Breast epithelium (tissue), 4 donors: Measurements from ENCODE around the gene SPACA6. TPM values are rescaled to one million over a fixed set of nuclear protein-coding genes. Genes with fewer than 3 reads are reported as not detected.
A peak's percentile ranks its signal among the peaks of the same experiment; 100 is the strongest.
"Not testable (repeated sequence)": the region's sequence is repeated elsewhere in the genome, so short reads cannot be mapped to it uniquely, and the experiment has no call there.

Source experiments
- DNase-seq, 2 donors: peaks; one replicate each; pipeline ENCODE4 v3.0.0-alpha.2; 2019; ENCODE audit warnings: low spot score in 2 of 2
- H3K27ac ChIP-seq, 2 donors: fragments of 200-600 bp; sonication (generic) in 1 of 2; one replicate each; pipeline ENCODE4 v1.5.1; 2016 to 2019; ENCODE audit warnings: mild to moderate bottlenecking in 1 of 2
- H3K27me3 ChIP-seq, 2 donors: fragments of 200-600 bp; sonication (generic) in 1 of 2; one replicate each; pipeline versions ENCODE4 v1.5.1 to v1.6.0; 2017 to 2019; ENCODE audit warnings: control low read depth in 1 of 2, mild to moderate bottlenecking in 1 of 2
- H3K36me3 ChIP-seq: fragments of 200-600 bp; one replicate; pipeline ENCODE4 v1.5.1; 2019
- H3K4me1 ChIP-seq, 2 donors: fragments of 200-600 bp; sonication (generic); one replicate each; pipeline ENCODE4 v1.5.1; 2016 to 2019; ENCODE audit warnings: control low read depth in 1 of 2
- H3K4me3 ChIP-seq, 3 donors: fragments of 200-600 bp; sonication (generic); 1 replicate in 2 of 3; 2 replicates in 1 of 3; pipeline ENCODE4 v1.5.1; 2016 to 2019; ENCODE audit warnings: mild to moderate bottlenecking in 3 of 3, moderate library complexity in 2 of 3
- H3K9me3 ChIP-seq, 2 donors: fragments of 200-600 bp; sonication (generic) in 1 of 2; one replicate each; pipeline ENCODE4 v1.5.1; 2016 to 2019; ENCODE audit warnings: control low read depth in 1 of 2
- POLR2A ChIP-seq: fragments of 450-650 bp; IDR thresholded peaks from one replicate; pipeline ENCODE4 v1.6.1; 2016; ENCODE audit warnings: antibody characterized with exemption, mild to moderate bottlenecking, moderate library complexity
- POLR2AphosphoS5 ChIP-seq, 3 donors: sonication (generic); formaldehyde crosslinking; IDR thresholded peaks; one replicate each; pipeline ENCODE4 v1.6.1; 2017; ENCODE audit warnings: antibody characterized with exemption in 3 of 3
- intact Hi-C: fragments of 100-400 bp; cut with DNase I; formaldehyde crosslinking; loops from one replicate; pipeline ENCODE4 v1.15.1; 2023; ENCODE audit warnings: low total_unique reads
- total RNA-seq, 3 donors: library from RNA; depleted of rRNA; stranded (reverse); fragments of >200 nt; gene quantifications; one replicate each; pipeline ENCODE4 v1.1.0, GENCODE V29; 2016
- TF ChIP-seq, protein P1 (sequence below), 3 donors: fragments of 450-650 bp; IDR thresholded peaks; one replicate each; pipeline ENCODE4 v1.5.1; 2016 to 2017; ENCODE audit warnings: antibody characterized with exemption in 3 of 3, mild to moderate bottlenecking in 3 of 3, moderate library complexity in 3 of 3

SPACA6 gene
- 10 to 100 TPM in 2 of 3 donors, 1 to 10 TPM in 1; 9.1 to 29.3 (median 27.2) TPM for total RNA-seq

- Histone ChIP-seq H3K27me3 (no peaks in the 10 kb centered on the region), H3K36me3 (no peaks in the 10 kb centered on the region), H3K9me3 (no peaks in the 10 kb centered on the region), H3K4me1 (peaks cover 8 to 18% of the 10 kb centered on the region in 2 donors), H3K4me3 (peak within 1 kb of the TSS; percentile 11 to 100 (median 93)), H3K27ac (peak within 1 kb of the TSS; percentile 96 to 99)
- no peak for TF ChIP-seq POLR2A
- TF ChIP-seq POLR2AphosphoS5 (IDR thresholded peaks at IDR 0.05), result no peak
- TF ChIP-seq, protein P1, sequence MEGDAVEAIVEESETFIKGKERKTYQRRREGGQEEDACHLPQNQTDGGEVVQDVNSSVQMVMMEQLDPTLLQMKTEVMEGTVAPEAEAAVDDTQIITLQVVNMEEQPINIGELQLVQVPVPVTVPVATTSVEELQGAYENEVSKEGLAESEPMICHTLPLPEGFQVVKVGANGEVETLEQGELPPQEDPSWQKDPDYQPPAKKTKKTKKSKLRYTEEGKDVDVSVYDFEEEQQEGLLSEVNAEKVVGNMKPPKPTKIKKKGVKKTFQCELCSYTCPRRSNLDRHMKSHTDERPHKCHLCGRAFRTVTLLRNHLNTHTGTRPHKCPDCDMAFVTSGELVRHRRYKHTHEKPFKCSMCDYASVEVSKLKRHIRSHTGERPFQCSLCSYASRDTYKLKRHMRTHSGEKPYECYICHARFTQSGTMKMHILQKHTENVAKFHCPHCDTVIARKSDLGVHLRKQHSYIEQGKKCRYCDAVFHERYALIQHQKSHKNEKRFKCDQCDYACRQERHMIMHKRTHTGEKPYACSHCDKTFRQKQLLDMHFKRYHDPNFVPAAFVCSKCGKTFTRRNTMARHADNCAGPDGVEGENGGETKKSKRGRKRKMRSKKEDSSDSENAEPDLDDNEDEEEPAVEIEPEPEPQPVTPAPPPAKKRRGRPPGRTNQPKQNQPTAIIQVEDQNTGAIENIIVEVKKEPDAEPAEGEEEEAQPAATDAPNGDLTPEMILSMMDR (IDR thresholded peaks at IDR 0.05), result no peak
- intact Hi-C loops, result no loop called here
- DNase-seq, result no peak
These were observed at the start of gene SPACA6 for GRCh38 chr19:51693260-51693659. SPACA6 (plus strand) TSS chr19:51693330; CDS start chr19:51693527, 197 bp downstream.

DNA sequence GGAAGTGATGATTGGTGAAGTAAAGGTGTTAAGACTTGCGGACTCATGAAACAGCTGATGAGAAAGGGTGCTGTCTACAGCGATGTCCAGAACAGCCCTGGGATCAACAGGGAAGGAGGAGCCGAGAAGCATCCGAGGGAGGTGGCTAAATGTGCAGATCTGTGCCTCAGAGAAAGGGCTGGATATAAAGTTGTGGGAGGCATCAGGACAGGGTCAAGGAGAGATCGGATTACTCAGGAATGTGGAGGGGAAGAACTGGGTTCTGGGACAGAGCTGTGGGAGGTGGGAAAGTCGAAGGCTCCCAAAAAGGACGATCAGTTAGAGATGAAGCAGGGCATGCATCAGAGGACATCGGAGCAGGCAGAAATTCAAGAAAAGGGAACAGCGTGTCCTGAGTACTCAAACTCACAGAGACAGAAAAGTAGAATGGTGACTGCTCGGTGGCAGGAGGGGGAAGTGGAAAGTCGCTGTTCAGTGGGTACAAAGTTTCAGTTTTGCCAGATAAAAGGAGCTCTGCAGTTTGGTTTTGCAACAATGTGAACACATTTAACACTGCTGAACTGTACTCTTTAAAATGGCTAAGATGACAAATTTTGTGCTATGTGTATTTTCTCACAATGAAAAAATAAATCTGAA lies 48.4 kb upstream of the SPACA6 start:
- no peaks in the 10 kb centered on the region for H3K36me3 ChIP-seq
- H3K4me1 ChIP-seq, result no peaks in the 10 kb centered on the region
- intact Hi-C loops, result no loop called here
- peaks cover 0 to 10% of the 10 kb centered on the region in 2 donors for H3K27me3 ChIP-seq
- TF ChIP-seq POLR2A (no peak), POLR2AphosphoS5 (IDR thresholded peaks at IDR 0.05) (no peak)
- TF ChIP-seq, protein P1 (IDR thresholded peaks at IDR 0.05), result no peak
- no peak overlapping the region for H3K27ac ChIP-seq
- no peak for DNase-seq
- H3K4me3 ChIP-seq, result peak overlapping the region in 1 of 3 donors; percentile 18
- H3K9me3 ChIP-seq, result no peaks in the 10 kb centered on the region

DNA sequence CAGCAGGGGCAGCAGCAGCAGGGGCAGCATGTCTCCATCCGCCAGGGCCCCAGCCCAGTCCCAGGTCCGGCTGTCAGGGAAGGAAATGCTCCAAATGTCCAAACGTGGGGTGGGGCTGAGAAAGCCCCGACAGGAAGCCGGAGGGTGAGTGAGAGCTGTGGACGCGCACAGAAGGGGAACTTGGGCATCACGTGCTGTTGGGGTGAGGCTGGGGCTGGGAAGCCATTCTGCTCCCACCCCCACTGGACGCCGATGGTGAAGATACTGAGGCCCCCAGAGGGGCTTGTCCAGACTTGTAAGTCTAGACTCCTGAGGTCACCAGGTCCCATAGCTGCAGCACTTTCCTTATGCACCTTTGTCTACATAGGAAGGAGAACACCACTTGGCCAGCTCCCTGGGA lies 46.4 kb upstream of the SPACA6 start, which contains the start of gene SIGLEC14:
Gene SIGLEC14 (minus strand): TSS at position 96 of the 400 bp plus-strand sequence. CDS start 66 bp downstream, at position 30.
- Histone ChIP-seq H3K27me3 (peaks cover 0 to 17% of the 10 kb centered on the region in 2 donors), H3K4me3 (peak within 1 kb of the TSS in 1 of 3 donors; percentile 18)
- H3K27ac ChIP-seq, H3K4me1 ChIP-seq, DNase-seq, H3K9me3 ChIP-seq, H3K36me3 ChIP-seq, intact Hi-C loops: not testable (repeated sequence)

DNA sequence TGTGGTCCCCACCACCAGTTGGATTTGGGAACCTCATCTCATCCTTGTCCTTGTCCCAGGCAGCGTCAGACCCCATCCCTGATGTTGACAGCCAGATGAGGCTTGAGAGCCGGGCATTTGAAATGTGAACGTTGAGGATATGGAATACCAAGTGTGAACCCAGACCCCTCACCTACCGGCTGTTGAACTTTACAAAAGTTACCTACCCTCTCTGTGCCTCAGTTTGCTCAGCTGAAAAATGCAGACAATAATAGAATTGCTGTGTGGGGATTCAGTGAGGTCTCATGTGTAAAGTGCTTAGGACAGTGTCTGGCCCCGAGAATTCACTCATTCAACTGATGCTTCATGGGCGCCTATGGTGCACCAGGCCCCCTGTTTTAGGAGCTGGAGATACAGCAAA lies 45.8 kb upstream of the SPACA6 start:
- Histone ChIP-seq H3K9me3 (no peaks in the 10 kb centered on the region), H3K36me3 (no peaks in the 10 kb centered on the region), H3K4me3 (no peak overlapping the region), H3K4me1 (no peaks in the 10 kb centered on the region), H3K27me3 (peaks cover 0 to 17% of the 10 kb centered on the region in 2 donors), H3K27ac (no peak overlapping the region)
- TF ChIP-seq POLR2AphosphoS5 (IDR thresholded peaks at IDR 0.05), result no peak
- no peak for TF ChIP-seq POLR2A
- TF ChIP-seq, protein P1 (IDR thresholded peaks at IDR 0.05), result no peak
- intact Hi-C loops, result no loop called here
- no peak for DNase-seq

- intact Hi-C loops, result loop anchor here (5.0 kb wide), 1 partner anchor 756 kb away; no protein-coding TSS in a partner anchor
- DNase-seq, result no peak
- H3K36me3 ChIP-seq, result no peaks in the 10 kb centered on the region
- H3K4me3 ChIP-seq, result no peak overlapping the region
- H3K27me3 ChIP-seq, result peaks cover 0 to 17% of the 10 kb centered on the region in 2 donors
- no peaks in the 10 kb centered on the region for H3K9me3 ChIP-seq
- no peak overlapping the region for H3K27ac ChIP-seq
- no peaks in the 10 kb centered on the region for H3K4me1 ChIP-seq
- TF ChIP-seq POLR2AphosphoS5 (IDR thresholded peaks at IDR 0.05) (no peak), POLR2A (no peak)
- TF ChIP-seq, protein P1 (IDR thresholded peaks at IDR 0.05), result no peak
These were observed 41.8 kb upstream of the SPACA6 start for GRCh38 chr19:51651216-51651846.
